Fibroblast of skin of right biceps (primary cell): ENCODE results near the gene DKKL1.
"Not testable (repeated sequence)": the region's sequence is repeated elsewhere in the genome, so short reads cannot be mapped to it uniquely, and the experiment has no call there.

Experiments
- DNase-seq: peaks from one replicate; pipeline ENCODE4 v3.0.0-alpha.2; 2013

The DKKL1 gene

GRCh38 chr19:49363268-49364082 is at the start of gene DKKL1:
Gene DKKL1, plus strand, starts transcription at chr19:49363877. Its CDS starts 122 bp downstream, at chr19:49363999.
- peak; percentile 99 for DNase-seq

GRCh38 chr19:49315111-49315510 is 48.6 kb upstream of the DKKL1 start:
- DNase-seq = no peak

- DNase-seq = no peak
Observed at GRCh38 chr19:49316284-49316683, 47.4 kb upstream of the DKKL1 start.

- DNase-seq = no peak
Observed at GRCh38 chr19:49318296-49318695, 45.4 kb upstream of the DKKL1 start.

- no peak for DNase-seq
Observed at GRCh38 chr19:49324801-49325576, 38.7 kb upstream of the DKKL1 start, which contains the start of gene SLC6A16. Gene SLC6A16, minus strand, starts transcription at chr19:49325191. Its CDS starts 13,844 bp downstream, at chr19:49311347.

- not testable (repeated sequence) for DNase-seq
Observed at GRCh38 chr19:49325756-49326155, 37.9 kb upstream of the DKKL1 start.

- no peak for DNase-seq
Observed at GRCh38 chr19:49326165-49326704, 37.4 kb upstream of the DKKL1 start.

GRCh38 chr19:49327878-49328544 is 35.7 kb upstream of the DKKL1 start:
- DNase-seq = peak; percentile 34

- no peak for DNase-seq
Observed at GRCh38 chr19:49328741-49329140, 34.9 kb upstream of the DKKL1 start.

- DNase-seq = not testable (repeated sequence)
Observed at GRCh38 chr19:49331187-49331586, 32.5 kb upstream of the DKKL1 start.

GRCh38 chr19:49331616-49332055 is 32.0 kb upstream of the DKKL1 start:
- peak; percentile 40 for DNase-seq

GRCh38 chr19:49332691-49333417 is 30.8 kb upstream of the DKKL1 start:
- not testable (repeated sequence) for DNase-seq

- DNase-seq = peak; percentile 14
Observed at GRCh38 chr19:49333418-49333805, 30.3 kb upstream of the DKKL1 start.

GRCh38 chr19:49333811-49334288 is 29.8 kb upstream of the DKKL1 start:
- DNase-seq = no peak

GRCh38 chr19:49335071-49335783 is 28.4 kb upstream of the DKKL1 start, which contains the start of gene CD37:
Gene CD37, plus strand, starts transcription at chr19:49335406. Its CDS starts 135 bp downstream, at chr19:49335541.
- DNase-seq = no peak

GRCh38 chr19:49335784-49336481 is 27.7 kb upstream of the DKKL1 start:
- no peak for DNase-seq

GRCh38 chr19:49336482-49337266 is 27.0 kb upstream of the DKKL1 start:
- no peak for DNase-seq

- DNase-seq = no peak
Observed at GRCh38 chr19:49337267-49338022, 26.2 kb upstream of the DKKL1 start.
